MM.1S (cell line): ENCODE measurements around the gene A4GALT.
A peak's percentile ranks its signal among the peaks of the same experiment; 100 is the strongest.

Source experiments
- DNase-seq: peaks from one replicate; pipeline ENCODE4 v3.0.0-alpha.2; 2015
- H2AFZ ChIP-seq: fragments of 300-600 bp; sonication (generic); 2 replicates; pipeline ENCODE4 v1.6.0; 2016; ENCODE audit warnings: antibody characterized with exemption, low read length
- H3F3A ChIP-seq: fragments of 300-600 bp; sonication (generic); 2 replicates; pipeline ENCODE4 v1.6.1; 2016; ENCODE audit warnings: mild to moderate bottlenecking, antibody characterized with exemption, low read length, moderate library complexity, mixed read lengths; ENCODE audit not compliant: insufficient read depth
- H3K27ac ChIP-seq: fragments of 300-600 bp; sonication (generic); 2 replicates; pipeline ENCODE4 v1.5.1; 2016; ENCODE audit warnings: mild to moderate bottlenecking, low read length
- H3K27me3 ChIP-seq: fragments of 300-600 bp; sonication (generic); replicated peaks from 2 replicates; pipeline ENCODE4 v1.6.0; 2016; ENCODE audit warnings: low read length; ENCODE audit not compliant: insufficient read depth
- H3K36me3 ChIP-seq: fragments of 300-600 bp; sonication (generic); replicated peaks from 2 replicates; pipeline ENCODE4 v1.6.1; 2016; ENCODE audit warnings: mild to moderate bottlenecking, low read length, mixed read lengths; ENCODE audit not compliant: insufficient read depth
- H3K4me1 ChIP-seq: fragments of 300-600 bp; sonication (generic); 2 replicates; pipeline ENCODE4 v1.6.1; 2016; ENCODE audit warnings: low read length, mixed read lengths
- H3K4me2 ChIP-seq: fragments of 300-600 bp; sonication (generic); 2 replicates; pipeline ENCODE4 v1.6.0; 2016; ENCODE audit warnings: low read depth, low read length
- H3K4me3 ChIP-seq: fragments of 300-600 bp; sonication (generic); 2 replicates; pipeline ENCODE4 v1.5.1; 2016; ENCODE audit warnings: low read length, mixed read lengths
- H3K79me2 ChIP-seq: fragments of 300-600 bp; sonication (generic); 2 replicates; pipeline ENCODE4 v1.6.1; 2016; ENCODE audit warnings: mixed run types, low read length, mixed read lengths
- H3K9ac ChIP-seq: fragments of 300-600 bp; sonication (generic); 2 replicates; pipeline ENCODE4 v1.6.1; 2016; ENCODE audit warnings: low read length, mixed read lengths
- H3K9me2 ChIP-seq: fragments of 300-600 bp; sonication (generic); replicated peaks from 2 replicates; pipeline ENCODE4 v1.6.1; 2016; ENCODE audit warnings: mild to moderate bottlenecking, low read length, mixed read lengths; ENCODE audit not compliant: insufficient read depth
- H3K9me3 ChIP-seq: fragments of 300-600 bp; sonication (generic); replicated peaks from 2 replicates; pipeline ENCODE4 v1.6.1; 2016; ENCODE audit warnings: mild to moderate bottlenecking, low read length, mixed read lengths; ENCODE audit not compliant: insufficient read depth
- H4K20me1 ChIP-seq: fragments of 300-600 bp; sonication (generic); 2 replicates; pipeline ENCODE4 v1.6.1; 2016; ENCODE audit warnings: mild to moderate bottlenecking, low read length, moderate library complexity, mixed read lengths; ENCODE audit not compliant: insufficient read depth
- CTCF ChIP-seq: fragments of 300-600 bp; sonication (generic); IDR thresholded peaks from 2 replicates; pipeline ENCODE4 v1.5.1; 2016; ENCODE audit warnings: antibody characterized with exemption, low read length, mixed read lengths
- EZH2 ChIP-seq: fragments of 300-600 bp; sonication (generic); optimal IDR thresholded peaks from 2 replicates; pipeline ENCODE3; 2017; ENCODE audit warnings: low read depth, mild to moderate bottlenecking, antibody characterized with exemption, low read length, mixed read lengths
- EZH2phosphoT487 ChIP-seq: fragments of 300-600 bp; sonication (generic); IDR thresholded peaks from 2 replicates; pipeline ENCODE4 v1.6.1; 2018; ENCODE audit warnings: antibody characterized with exemption, low read length

A4GALT gene

GRCh38 chr22:42661985-42662831 lies 58.5 kb downstream of the A4GALT start:
- peak overlapping the region; percentile 67 for H3K4me3 ChIP-seq
- no peak overlapping the region for H3K27ac ChIP-seq
- TF ChIP-seq EZH2phosphoT487 (no peak), CTCF (peak; percentile 77), EZH2 (no peak)
- DNase-seq: peak; percentile 53
- no peaks in the 10 kb centered on the region for H3K36me3 ChIP-seq
- H3K27me3 ChIP-seq: 0 out of 2 replicates have a peak, but pooled peaks cover 5% of the 10 kb centered on the region
- H4K20me1 ChIP-seq: no peaks in the 10 kb centered on the region
- H3K79me2 ChIP-seq: no peaks in the 10 kb centered on the region
- peak overlapping the region; percentile 18; the same call in 1 of the 2 replicates for H3K9ac ChIP-seq
- H3K4me1 ChIP-seq: 0 out of 2 replicates have a peak, but pooled peaks cover 5% of the 10 kb centered on the region
- peak overlapping the region; percentile 98 for H3K4me2 ChIP-seq
- no peaks in the 10 kb centered on the region for H3F3A ChIP-seq
- H3K9me2 ChIP-seq: no peaks in the 10 kb centered on the region
- H2AFZ ChIP-seq: peak overlapping the region; percentile 96
- no peaks in the 10 kb centered on the region for H3K9me3 ChIP-seq

- Histone ChIP-seq H3K9me2 (no peaks in the 10 kb centered on the region), H4K20me1 (no peaks in the 10 kb centered on the region), H3K27ac (no peak overlapping the region), H3K4me1 (0 out of 2 replicates have a peak, but pooled peaks cover 4% of the 10 kb centered on the region), H3K9ac (no peak overlapping the region), H3K79me2 (no peaks in the 10 kb centered on the region), H3K27me3 (no peaks in the 10 kb centered on the region), H2AFZ (no peak overlapping the region), H3K4me3 (no peak overlapping the region), H3K4me2 (no peak overlapping the region), H3K36me3 (no peaks in the 10 kb centered on the region), H3F3A (no peaks in the 10 kb centered on the region), H3K9me3 (no peaks in the 10 kb centered on the region)
- DNase-seq: no peak
- no peak for TF ChIP-seq CTCF
- no peak for TF ChIP-seq EZH2phosphoT487
- TF ChIP-seq EZH2: no peak
Measured at GRCh38 chr22:42656578-42656977, 64.1 kb downstream of the A4GALT start.

GRCh38 chr22:42655693-42656092 lies 65.0 kb downstream of the A4GALT start:
- H2AFZ ChIP-seq: no peak overlapping the region
- no peak overlapping the region for H3K9ac ChIP-seq
- peak; percentile 79 for DNase-seq
- no peaks in the 10 kb centered on the region for H3K27me3 ChIP-seq
- no peak overlapping the region for H3K27ac ChIP-seq
- no peaks in the 10 kb centered on the region for H3K9me3 ChIP-seq
- peak overlapping the region; percentile 40; the same call in 1 of the 2 replicates for H3K4me2 ChIP-seq
- H3K79me2 ChIP-seq: no peaks in the 10 kb centered on the region
- H3K36me3 ChIP-seq: no peaks in the 10 kb centered on the region
- no peaks in the 10 kb centered on the region for H3K9me2 ChIP-seq
- H3K4me1 ChIP-seq: 0 out of 2 replicates have a peak, but pooled peaks cover 4% of the 10 kb centered on the region
- H3K4me3 ChIP-seq: no peak overlapping the region
- no peaks in the 10 kb centered on the region for H3F3A ChIP-seq
- no peaks in the 10 kb centered on the region for H4K20me1 ChIP-seq
- TF ChIP-seq CTCF (no peak), EZH2 (no peak), EZH2phosphoT487 (no peak)
